SJCRH30 (cell line): ENCODE data around the gene HAPLN3. TPM values are rescaled to one million over a fixed set of nuclear protein-coding genes. Genes with fewer than 3 reads are reported as not detected.

Experiments used
- DNase-seq, 2 experiments: peaks; one replicate each; pipeline ENCODE4 v3.0.0-alpha.2; 2015 to 2020
- H3K27ac ChIP-seq: fragments of 250-450 bp; sonication (Bioruptor Pico); 2 replicates; pipeline ENCODE4 v1.5.1; 2020; ENCODE audit warnings: mild to moderate bottlenecking, moderate library complexity
- H3K27me3 ChIP-seq: fragments of 250-450 bp; sonication (Bioruptor Pico); 2 replicates; pipeline ENCODE4 v1.5.1; 2020; ENCODE audit warnings: mild to moderate bottlenecking, moderate library complexity
- H3K36me3 ChIP-seq: fragments of 250-450 bp; sonication (Bioruptor Pico); 2 replicates; pipeline ENCODE4 v1.5.1; 2020; ENCODE audit warnings: mild to moderate bottlenecking, moderate library complexity
- H3K4me1 ChIP-seq: fragments of 250-450 bp; sonication (Bioruptor Pico); 2 replicates; pipeline ENCODE4 v1.5.1; 2020; ENCODE audit warnings: mild to moderate bottlenecking, moderate library complexity
- H3K4me3 ChIP-seq: fragments of 250-450 bp; sonication (Bioruptor Pico); 2 replicates; pipeline ENCODE4 v1.5.1; 2020; ENCODE audit warnings: mild to moderate bottlenecking, moderate library complexity
- H3K9me3 ChIP-seq: fragments of 250-450 bp; sonication (Bioruptor Pico); replicated peaks from 2 replicates; pipeline ENCODE4 v1.5.1; 2020; ENCODE audit warnings: mild to moderate bottlenecking, moderate library complexity
- total RNA-seq: library from RNA; depleted of rRNA; stranded (reverse); fragments of >200 nt; shearing (Covaris generic); gene quantifications from 2 replicates; pipeline ENCODE4 v1.2.3, GENCODE V29; 2014

The HAPLN3 gene
- total RNA-seq, 1 experiment from 2014 or later: 2.5 TPM

GRCh38 chr15:88918738-88919137 is 23.4 kb upstream of the HAPLN3 start:
- peak; percentile 87 to 91 for DNase-seq
- no peak overlapping the region for H3K4me3 ChIP-seq
- H3K27me3 ChIP-seq: no peaks in the 10 kb centered on the region
- peaks cover 29% of the 10 kb centered on the region for H3K4me1 ChIP-seq
- no peaks in the 10 kb centered on the region for H3K36me3 ChIP-seq
- H3K9me3 ChIP-seq: peaks cover 3% of the 10 kb centered on the region; the same call in 1 of the 2 replicates
- H3K27ac ChIP-seq: peak overlapping the region; percentile 62

DNA sequence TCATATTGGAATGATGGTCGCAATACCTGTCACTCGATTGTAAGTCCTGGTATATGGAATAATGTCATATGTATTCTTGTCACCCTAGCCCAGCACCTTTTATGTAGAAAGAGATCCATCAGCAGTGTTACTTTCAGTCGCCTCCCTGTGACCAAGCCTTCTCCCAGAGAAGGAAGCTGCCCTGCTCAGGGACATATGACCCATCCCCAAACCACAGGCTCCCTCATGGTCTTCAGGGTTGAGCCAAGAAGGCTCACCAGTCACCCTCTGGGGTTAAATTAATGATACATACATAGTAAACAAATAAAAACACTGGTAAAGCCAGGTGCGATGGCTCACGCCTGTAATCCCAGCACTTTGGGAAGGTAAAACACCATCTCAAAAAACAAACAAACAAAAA is 22.4 kb upstream of the HAPLN3 start:
- Histone ChIP-seq H3K4me1 (peaks cover 29% of the 10 kb centered on the region), H3K9me3 (peaks cover 3% of the 10 kb centered on the region; the same call in 1 of the 2 replicates), H3K27me3 (no peaks in the 10 kb centered on the region), H3K4me3 (no peak overlapping the region), H3K36me3 (no peaks in the 10 kb centered on the region), H3K27ac (no peak overlapping the region)
- no peak for DNase-seq

GRCh38 chr15:88915354-88915753 is 20.0 kb upstream of the HAPLN3 start:
- no peak overlapping the region for H3K27ac ChIP-seq
- no peaks in the 10 kb centered on the region for H3K27me3 ChIP-seq
- H3K36me3 ChIP-seq: no peaks in the 10 kb centered on the region
- no peak overlapping the region for H3K4me3 ChIP-seq
- 0 out of 2 replicates have a peak, but pooled peaks cover 3% of the 10 kb centered on the region for H3K9me3 ChIP-seq
- peaks cover 30% of the 10 kb centered on the region for H3K4me1 ChIP-seq
- no peak for DNase-seq

DNA sequence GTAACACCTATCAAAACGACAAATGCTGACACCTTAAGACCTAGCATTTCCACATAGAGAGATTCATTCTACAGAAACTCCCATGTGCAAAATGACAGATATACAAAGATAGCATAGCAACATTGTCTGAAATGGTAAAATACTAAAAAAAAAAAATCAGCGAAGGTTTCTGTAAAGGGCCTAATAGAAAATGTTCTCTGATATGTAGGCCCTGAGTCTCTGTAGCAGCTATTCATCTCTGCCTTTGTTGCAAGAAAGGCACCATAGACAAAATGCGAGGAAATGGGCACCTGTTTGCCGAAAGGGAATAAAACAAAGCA is 18.5 kb upstream of the HAPLN3 start:
- peak overlapping the region; percentile 94 for H3K4me3 ChIP-seq
- no peak for DNase-seq
- no peaks in the 10 kb centered on the region for H3K9me3 ChIP-seq
- H3K4me1 ChIP-seq: peaks cover 15% of the 10 kb centered on the region
- H3K27ac ChIP-seq: peak overlapping the region; percentile 75
- no peaks in the 10 kb centered on the region for H3K27me3 ChIP-seq
- peaks cover 4% of the 10 kb centered on the region; the same call in 1 of the 2 replicates for H3K36me3 ChIP-seq

GRCh38 chr15:88913017-88913849 is 17.9 kb upstream of the HAPLN3 start, which contains the start of gene MFGE8:
MFGE8 (minus strand) TSS chr15:88913379; CDS start chr15:88913319, 60 bp downstream.
- peak; percentile 89 for DNase-seq
- peaks cover 4% of the 10 kb centered on the region; the same call in 1 of the 2 replicates for H3K36me3 ChIP-seq
- H3K4me3 ChIP-seq: peak within 1 kb of the TSS; percentile 94
- no peaks in the 10 kb centered on the region for H3K9me3 ChIP-seq
- H3K27me3 ChIP-seq: no peaks in the 10 kb centered on the region
- peaks cover 13% of the 10 kb centered on the region for H3K4me1 ChIP-seq
- H3K27ac ChIP-seq: peak within 1 kb of the TSS; percentile 75

DNA sequence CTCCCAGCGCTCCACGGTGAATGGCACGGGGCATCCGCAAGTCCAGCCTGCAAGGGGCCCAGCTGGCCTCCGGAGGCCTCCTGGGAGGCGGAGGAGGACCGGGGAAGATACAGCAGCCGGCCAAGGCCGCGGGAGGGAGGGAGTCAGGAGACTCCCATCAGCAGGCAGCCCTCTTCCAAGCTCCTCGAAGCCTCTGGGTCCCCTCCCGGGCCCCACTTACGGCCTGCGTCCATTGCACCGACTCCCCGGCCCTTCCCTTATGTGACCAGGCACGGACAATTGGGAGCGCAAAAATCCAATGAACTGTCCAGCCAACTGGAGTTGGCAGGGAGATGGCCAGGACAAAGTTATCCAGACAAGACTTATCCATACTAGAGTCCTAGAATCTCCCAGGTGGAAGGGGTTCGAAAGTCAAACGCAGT is 17.2 kb upstream of the HAPLN3 start:
- Histone ChIP-seq H3K36me3 (peaks cover 4% of the 10 kb centered on the region; the same call in 1 of the 2 replicates), H3K27ac (peak overlapping the region; percentile 75), H3K27me3 (no peaks in the 10 kb centered on the region), H3K4me3 (peak overlapping the region; percentile 94), H3K4me1 (peaks cover 5% of the 10 kb centered on the region), H3K9me3 (no peaks in the 10 kb centered on the region)
- DNase-seq: peak; percentile 53 to 61

DNA sequence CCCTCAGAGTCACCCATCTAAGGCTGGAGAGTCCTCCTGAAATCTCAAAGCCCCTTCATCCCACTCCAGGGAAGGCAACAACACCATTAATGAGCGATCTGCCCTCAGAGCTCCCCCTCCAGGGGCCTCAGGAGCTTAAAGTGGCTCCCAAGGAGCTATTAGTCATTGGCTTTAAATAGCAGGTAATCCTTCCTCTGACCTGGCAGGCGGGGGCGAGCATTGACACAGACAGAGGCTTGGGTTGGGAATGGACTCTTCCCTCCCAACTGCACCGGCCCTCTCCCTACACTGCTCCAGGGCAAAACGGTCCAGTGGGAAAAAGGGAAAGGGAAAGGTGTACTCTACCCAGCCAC is 16.4 kb upstream of the HAPLN3 start:
- peaks cover 5% of the 10 kb centered on the region; the same call in 1 of the 2 replicates for H3K4me1 ChIP-seq
- H3K27me3 ChIP-seq: no peaks in the 10 kb centered on the region
- no peak for DNase-seq
- H3K9me3 ChIP-seq: no peaks in the 10 kb centered on the region
- H3K36me3 ChIP-seq: peaks cover 4% of the 10 kb centered on the region
- no peak overlapping the region for H3K27ac ChIP-seq
- peak overlapping the region; percentile 94 for H3K4me3 ChIP-seq

DNA sequence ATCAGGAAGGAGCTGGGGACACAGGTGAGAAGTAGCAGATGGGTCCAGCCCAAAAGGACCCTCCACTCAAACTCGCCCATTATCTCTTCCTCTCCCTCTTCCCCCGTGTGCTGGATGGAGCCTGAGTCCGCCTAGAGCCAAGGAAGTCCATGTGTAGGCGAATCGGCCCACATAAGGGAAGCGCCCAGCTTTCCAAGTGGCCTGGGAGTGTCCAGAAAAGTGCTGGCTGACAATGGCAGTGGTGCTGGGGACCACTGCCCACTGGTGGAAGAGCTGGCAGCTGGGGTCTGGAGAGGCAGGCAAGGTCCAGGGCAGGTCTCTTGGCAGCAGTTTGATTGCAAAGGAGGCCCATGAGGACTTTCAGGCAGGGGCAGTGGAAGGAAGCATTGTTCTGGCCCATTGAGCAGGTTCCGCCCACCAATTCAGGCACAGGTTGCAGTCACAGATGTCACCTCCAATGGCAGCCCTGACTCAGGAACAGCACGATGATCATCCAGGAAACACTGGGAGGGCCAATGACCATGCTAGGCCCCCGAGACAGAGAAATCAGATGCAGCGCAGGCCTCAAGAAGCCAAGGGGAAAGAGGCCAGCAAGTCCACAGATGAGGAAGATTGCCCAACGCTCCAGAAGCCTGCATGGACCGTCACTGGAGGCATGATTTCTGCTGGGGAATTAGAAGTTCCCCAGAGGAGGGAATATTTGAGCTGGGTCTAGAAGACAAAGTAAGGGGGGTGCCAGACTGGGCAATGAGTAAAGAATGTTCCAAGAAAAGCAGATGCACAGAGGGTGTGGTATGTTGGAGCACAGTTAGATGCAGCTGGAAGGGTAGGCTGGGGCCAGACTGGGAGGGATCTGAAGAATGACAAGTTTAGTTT is 14.8 kb upstream of the HAPLN3 start:
- Histone ChIP-seq H3K4me3 (no peak overlapping the region), H3K27me3 (no peaks in the 10 kb centered on the region), H3K36me3 (peaks cover 8% of the 10 kb centered on the region), H3K9me3 (no peaks in the 10 kb centered on the region), H3K4me1 (peaks cover 5% of the 10 kb centered on the region; the same call in 1 of the 2 replicates), H3K27ac (no peak overlapping the region)
- DNase-seq: no peak

DNA sequence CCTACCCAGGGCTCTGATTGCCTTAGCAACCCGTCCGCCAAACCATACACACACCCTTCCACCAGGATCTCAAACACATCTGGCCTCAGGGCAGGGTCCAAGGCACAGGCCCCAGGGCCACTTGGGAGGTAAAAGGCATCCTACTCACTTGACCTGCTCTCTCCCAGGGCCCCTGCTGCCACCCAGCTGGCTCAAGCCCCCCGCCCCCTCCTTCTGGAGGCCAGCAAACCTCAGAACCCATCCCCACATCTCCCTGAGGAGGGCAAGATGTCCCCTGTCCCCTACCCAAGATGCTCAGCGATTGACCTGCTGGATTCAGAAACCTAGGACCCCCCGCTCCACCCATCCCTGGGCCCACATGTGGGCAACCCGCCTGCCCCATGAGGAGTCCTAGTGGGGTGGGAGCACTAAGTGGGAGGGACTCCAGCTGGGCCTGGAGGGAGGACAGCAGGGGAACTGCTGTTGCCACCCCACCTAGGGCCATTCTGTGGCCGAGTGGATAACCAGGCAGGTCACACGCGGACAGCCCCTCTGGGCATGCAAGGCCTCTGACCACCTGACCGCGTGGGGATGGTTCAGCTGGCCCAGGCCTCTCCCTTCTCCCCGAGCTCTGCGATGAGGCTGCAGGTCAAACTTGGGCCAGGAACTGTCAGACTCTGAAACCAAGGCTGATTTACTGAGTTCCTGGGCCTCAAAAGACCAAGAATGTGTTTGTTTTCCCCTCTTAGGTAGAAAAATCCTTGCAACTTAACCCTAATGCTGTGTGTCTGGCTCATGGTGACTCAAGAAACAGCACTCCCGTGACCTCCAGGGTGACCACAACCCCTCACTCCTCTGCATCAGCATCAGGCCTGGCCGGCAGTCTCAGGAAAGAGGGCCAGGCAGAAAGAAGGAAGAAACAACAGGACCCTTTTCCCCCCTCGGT is 13.6 kb upstream of the HAPLN3 start:
- H3K27ac ChIP-seq: no peak overlapping the region
- H3K4me1 ChIP-seq: peaks cover 5% of the 10 kb centered on the region; the same call in 1 of the 2 replicates
- H3K9me3 ChIP-seq: no peaks in the 10 kb centered on the region
- H3K27me3 ChIP-seq: no peaks in the 10 kb centered on the region
- H3K36me3 ChIP-seq: peaks cover 9% of the 10 kb centered on the region
- no peak overlapping the region for H3K4me3 ChIP-seq
- DNase-seq: no peak

- no peak for DNase-seq
- Histone ChIP-seq H3K36me3 (peaks cover 11% of the 10 kb centered on the region), H3K9me3 (no peaks in the 10 kb centered on the region), H3K27ac (no peak overlapping the region), H3K4me3 (no peak overlapping the region), H3K27me3 (no peaks in the 10 kb centered on the region), H3K4me1 (peaks cover 5% of the 10 kb centered on the region; the same call in 1 of the 2 replicates)
Measured at GRCh38 chr15:88908123-88908522, 12.8 kb upstream of the HAPLN3 start.

DNA sequence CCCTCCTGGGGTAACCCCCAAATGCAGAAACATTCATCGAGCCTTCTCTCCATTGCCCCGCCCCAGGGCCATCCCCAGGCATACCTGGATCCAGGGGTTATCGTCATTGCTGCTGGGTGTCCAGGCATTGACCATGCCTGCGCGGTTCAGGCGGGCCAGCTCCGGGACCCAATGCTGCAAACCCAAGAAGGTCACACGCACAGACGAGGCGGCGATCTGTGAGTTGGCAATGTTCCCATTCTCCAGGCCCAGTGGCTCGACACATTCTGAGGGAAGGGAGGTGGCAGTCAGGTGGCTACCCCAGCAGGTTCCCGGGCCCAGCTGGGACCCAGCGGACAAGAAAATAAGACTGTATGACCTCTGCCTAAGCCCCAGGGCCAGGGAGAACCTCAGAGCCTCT is 11.8 kb upstream of the HAPLN3 start:
- DNase-seq: no peak
- H3K9me3 ChIP-seq: no peaks in the 10 kb centered on the region
- no peak overlapping the region for H3K27ac ChIP-seq
- H3K27me3 ChIP-seq: no peaks in the 10 kb centered on the region
- peaks cover 15% of the 10 kb centered on the region for H3K36me3 ChIP-seq
- H3K4me3 ChIP-seq: no peak overlapping the region
- H3K4me1 ChIP-seq: peaks cover 5% of the 10 kb centered on the region; the same call in 1 of the 2 replicates

DNA sequence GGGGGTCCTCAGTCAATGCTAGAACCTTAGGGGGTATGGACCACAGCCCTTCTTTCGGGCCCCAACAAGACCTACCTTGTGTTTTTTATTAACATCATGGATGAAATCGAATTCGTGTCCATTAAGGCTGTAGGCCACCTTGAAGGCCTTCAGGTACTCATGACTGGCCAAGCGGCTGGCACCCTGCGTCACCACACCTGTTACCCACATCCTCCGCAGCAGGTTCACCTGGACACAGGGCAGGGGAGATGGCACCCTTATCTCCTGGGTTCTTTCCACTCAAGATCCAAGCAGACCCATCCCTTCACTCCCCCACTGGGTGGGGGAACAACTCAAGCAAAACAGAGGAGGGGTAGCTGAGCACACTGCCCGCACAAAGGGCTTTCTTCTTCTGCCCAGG is 11.2 kb upstream of the HAPLN3 start:
- Histone ChIP-seq H3K9me3 (no peaks in the 10 kb centered on the region), H3K4me3 (no peak overlapping the region), H3K4me1 (no peaks in the 10 kb centered on the region), H3K27ac (no peak overlapping the region), H3K27me3 (no peaks in the 10 kb centered on the region), H3K36me3 (peaks cover 15% of the 10 kb centered on the region)
- no peak for DNase-seq

DNA sequence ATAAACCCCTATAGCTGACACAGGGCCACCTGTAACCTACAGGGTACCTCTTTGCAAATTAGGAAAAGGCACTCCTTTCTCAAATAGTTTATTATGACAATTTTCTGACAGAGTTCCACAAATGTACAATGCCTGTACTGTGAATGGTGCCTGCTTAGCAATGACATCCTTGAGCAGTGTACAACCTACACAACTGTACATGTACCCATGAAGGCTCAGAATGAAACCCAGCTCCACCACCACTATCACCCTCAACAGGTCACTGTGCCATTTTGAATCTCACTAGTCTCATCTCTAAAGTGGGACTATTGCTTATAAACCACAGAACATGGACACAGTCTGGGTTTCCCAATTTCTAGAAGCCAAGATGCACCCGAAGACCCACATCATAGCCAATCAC is 10.8 kb upstream of the HAPLN3 start:
- Histone ChIP-seq H3K27me3 (no peaks in the 10 kb centered on the region), H3K36me3 (peaks cover 15% of the 10 kb centered on the region)
- no peak for DNase-seq

GRCh38 chr15:88905576-88905975 is 10.2 kb upstream of the HAPLN3 start:
- Histone ChIP-seq H3K27ac (no peak overlapping the region), H3K4me1 (no peaks in the 10 kb centered on the region), H3K4me3 (no peak overlapping the region), H3K27me3 (no peaks in the 10 kb centered on the region), H3K9me3 (no peaks in the 10 kb centered on the region), H3K36me3 (peaks cover 15% of the 10 kb centered on the region)
- no peak for DNase-seq

More for the DNA sequence above, 10.8 kb upstream of the HAPLN3 start:
- no peak overlapping the region for H3K27ac ChIP-seq
- no peaks in the 10 kb centered on the region for H3K9me3 ChIP-seq
- no peak overlapping the region for H3K4me3 ChIP-seq
- H3K4me1 ChIP-seq: no peaks in the 10 kb centered on the region
